Peyer's patch (tissue), 4 donors: ENCODE data around the gene MYEOV. TPM values are rescaled to one million over a fixed set of nuclear protein-coding genes. Genes with fewer than 3 reads are reported as not detected.

ENCODE experiments used
- DNase-seq, 3 donors: peaks; one replicate each; pipeline ENCODE4 v3.0.0-alpha.2; 2017 to 2019
- H3K27ac ChIP-seq, 4 donors: fragments of 200-600 bp; sonication (generic); one replicate each; pipeline ENCODE4 v1.5.1; 2016 to 2019
- H3K27me3 ChIP-seq, 2 donors: fragments of 200-600 bp; sonication (generic); one replicate each; pipeline ENCODE4 v1.5.1; 2019
- H3K36me3 ChIP-seq, 3 donors: fragments of 200-600 bp; sonication (generic); one replicate each; pipeline ENCODE4 v1.5.1; 2016 to 2019
- H3K4me1 ChIP-seq, 4 donors: fragments of 200-600 bp; sonication (generic); one replicate each; pipeline ENCODE4 v1.5.1; 2016 to 2019
- H3K4me3 ChIP-seq, 4 donors: fragments of 200-600 bp; sonication (generic); 1 replicate in 3 of 4; 2 replicates in 1 of 4; pipeline ENCODE4 v1.5.1; 2016 to 2019; ENCODE audit warnings: mild to moderate bottlenecking in 1 of 4
- H3K9me3 ChIP-seq, 4 donors: fragments of 200-600 bp; sonication (generic); one replicate each; pipeline ENCODE4 v1.5.1; 2016 to 2019; ENCODE audit warnings: mild to moderate bottlenecking in 1 of 4
- CTCF ChIP-seq, 6 experiments: fragments of 450-650 bp in 4 of 6; fragments of 200-600 bp in 2 of 6; sonication (generic) in 1 of 6; IDR thresholded peaks; one replicate each; pipeline ENCODE4 v1.5.1; 2017 to 2019; ENCODE audit warnings: antibody characterized with exemption in 6 of 6, mild to moderate bottlenecking in 3 of 6, moderate library complexity in 1 of 6
- POLR2A ChIP-seq, 2 donors: fragments of 450-650 bp; IDR thresholded peaks; one replicate each; pipeline ENCODE4 v1.5.1; 2017; ENCODE audit warnings: antibody characterized with exemption in 2 of 2, mild to moderate bottlenecking in 2 of 2, moderate library complexity in 2 of 2
- total RNA-seq, 4 donors: library from RNA; depleted of rRNA; stranded (reverse); fragments of >200 nt; gene quantifications; one replicate each; pipeline ENCODE4 v1.1.0, GENCODE V29; 2016

MYEOV gene
- total RNA-seq, 4 donors from 2014 or later: 0.53 TPM; not detected in 3

DNA sequence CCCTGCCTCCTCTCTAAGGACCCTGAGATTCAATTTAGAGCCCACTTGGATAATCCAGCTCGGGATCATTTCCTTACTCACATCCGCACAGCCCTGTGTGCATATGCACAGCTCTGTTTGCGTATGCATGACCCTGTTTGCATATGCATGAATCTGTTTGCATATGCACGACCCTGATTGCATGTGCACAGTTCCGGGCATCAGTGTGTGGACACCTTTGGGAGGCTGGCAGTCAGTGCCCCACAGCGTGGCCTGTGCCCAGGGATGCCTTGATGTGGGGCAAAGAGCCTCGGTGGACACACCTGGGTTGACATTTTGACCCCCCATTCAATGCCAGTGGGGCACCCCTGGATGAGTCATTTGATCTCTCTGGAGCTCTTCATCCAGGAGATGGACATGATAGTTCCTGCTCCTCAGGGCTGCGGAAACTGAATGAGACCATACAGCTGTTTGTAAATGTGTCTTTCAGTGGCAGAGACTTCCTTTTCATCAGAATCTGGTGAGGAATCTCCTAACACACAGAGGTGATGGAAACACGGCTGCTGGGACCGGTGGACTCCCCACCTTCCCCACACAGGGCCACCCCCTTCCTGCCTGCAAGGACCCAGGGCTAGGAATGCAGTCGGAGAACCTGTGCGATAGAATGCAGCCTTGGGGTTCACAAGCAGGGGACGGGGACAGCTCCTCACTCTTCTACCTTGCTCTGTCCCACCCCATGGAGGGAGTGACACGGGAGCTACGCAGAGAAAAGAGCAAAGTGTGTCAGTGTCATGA, 41.2 kb downstream of the MYEOV start:
- peak in 1 of 3 donors; percentile 12 for DNase-seq
- no peak overlapping the region for H3K27ac ChIP-seq
- no peak overlapping the region for H3K4me3 ChIP-seq
- peaks cover 0 to 5% (median 0%) of the 10 kb centered on the region in 4 donors for H3K4me1 ChIP-seq
- TF ChIP-seq POLR2A (IDR thresholded peaks at IDR 0.05) (no peak), CTCF (IDR thresholded peaks at IDR 0.05) (no peak)
- no peaks in the 10 kb centered on the region for H3K9me3 ChIP-seq
- H3K36me3 ChIP-seq: no peaks in the 10 kb centered on the region
- no peaks in the 10 kb centered on the region for H3K27me3 ChIP-seq

- Histone ChIP-seq H3K27ac (no peak overlapping the region), H3K9me3 (no peaks in the 10 kb centered on the region), H3K36me3 (no peaks in the 10 kb centered on the region), H3K4me3 (no peak overlapping the region), H3K4me1 (peaks cover 0 to 5% (median 0%) of the 10 kb centered on the region in 4 donors), H3K27me3 (no peaks in the 10 kb centered on the region)
- DNase-seq: peak in 1 of 3 donors; percentile 2
- no peak for TF ChIP-seq POLR2A (IDR thresholded peaks at IDR 0.05)
- no peak for TF ChIP-seq CTCF (IDR thresholded peaks at IDR 0.05)
Measured at GRCh38 chr11:69335781-69336405, 41.9 kb downstream of the MYEOV start.

DNA sequence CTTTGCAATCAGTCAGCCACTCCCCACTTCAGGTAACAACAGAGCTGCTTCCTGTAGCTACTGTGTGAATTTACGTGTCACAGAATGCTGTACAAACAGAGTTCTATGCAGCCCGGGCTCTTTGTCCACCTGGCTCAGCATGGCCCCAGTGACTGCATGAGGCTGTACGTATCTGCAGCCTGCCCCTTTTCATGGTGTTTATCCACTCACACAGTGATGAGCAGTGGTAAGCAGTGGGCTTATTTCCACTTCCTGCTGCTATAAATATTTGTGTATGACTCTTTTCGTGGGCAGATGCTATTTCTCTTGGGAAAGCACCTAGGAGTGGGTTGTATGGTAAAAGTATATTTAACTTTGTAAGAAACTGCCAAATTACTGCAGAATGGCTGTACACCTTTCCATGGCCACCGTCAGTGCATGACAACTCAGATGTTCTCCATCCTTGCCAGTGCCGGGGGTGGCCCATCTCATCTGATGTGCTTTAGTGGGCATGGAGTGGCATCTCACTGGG, 43.3 kb downstream of the MYEOV start:
- Histone ChIP-seq H3K4me3 (no peak overlapping the region), H3K4me1 (peaks cover 0 to 5% (median 0%) of the 10 kb centered on the region in 4 donors), H3K9me3 (no peaks in the 10 kb centered on the region), H3K27me3 (no peaks in the 10 kb centered on the region), H3K27ac (peak overlapping the region in 1 of 4 donors; percentile 38), H3K36me3 (no peaks in the 10 kb centered on the region)
- peak in 1 of 3 donors; percentile 10 for DNase-seq
- TF ChIP-seq POLR2A (IDR thresholded peaks at IDR 0.05): no peak

DNA sequence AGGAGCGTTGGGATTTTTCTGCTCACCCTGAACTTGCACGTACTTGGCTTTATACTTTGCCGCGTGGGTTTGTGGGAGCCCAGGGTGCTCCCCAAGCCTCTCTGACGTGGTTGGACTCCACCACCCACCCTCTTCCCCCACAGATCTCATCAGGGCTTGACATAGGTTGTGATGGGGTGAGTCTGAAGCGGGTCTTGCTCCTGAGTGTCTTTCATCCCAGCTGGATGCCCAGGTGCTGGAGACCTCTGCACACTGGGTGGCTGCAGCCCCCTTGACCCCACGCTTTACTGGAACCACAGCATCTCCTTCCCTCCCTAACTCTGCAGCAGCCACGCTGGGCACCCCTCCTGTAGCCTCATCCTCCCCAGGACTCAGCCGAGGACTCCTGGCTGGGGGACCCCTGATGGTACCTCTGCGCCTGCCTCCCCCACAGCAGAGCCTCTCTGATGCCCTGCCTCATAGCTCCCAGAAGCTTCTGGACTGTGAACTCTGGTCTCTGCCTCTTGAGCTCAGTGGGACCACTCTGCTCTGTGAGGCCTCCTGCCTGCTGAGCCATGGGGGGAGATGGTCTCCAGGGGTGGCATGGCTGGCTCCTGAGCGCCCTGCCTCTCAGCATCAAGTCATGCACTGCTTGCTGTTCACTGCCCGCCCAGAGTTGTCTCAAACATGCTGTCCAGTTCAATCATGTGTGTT, 45.2 kb downstream of the MYEOV start:
- peak in 2 of 3 donors; percentile 6 to 18 for DNase-seq
- Histone ChIP-seq H3K36me3 (no peaks in the 10 kb centered on the region), H3K27me3 (no peaks in the 10 kb centered on the region), H3K27ac (no peak overlapping the region), H3K4me3 (no peak overlapping the region), H3K4me1 (peaks cover 0 to 5% (median 0%) of the 10 kb centered on the region in 4 donors), H3K9me3 (no peaks in the 10 kb centered on the region)
- no peak for TF ChIP-seq POLR2A (IDR thresholded peaks at IDR 0.05)

DNA sequence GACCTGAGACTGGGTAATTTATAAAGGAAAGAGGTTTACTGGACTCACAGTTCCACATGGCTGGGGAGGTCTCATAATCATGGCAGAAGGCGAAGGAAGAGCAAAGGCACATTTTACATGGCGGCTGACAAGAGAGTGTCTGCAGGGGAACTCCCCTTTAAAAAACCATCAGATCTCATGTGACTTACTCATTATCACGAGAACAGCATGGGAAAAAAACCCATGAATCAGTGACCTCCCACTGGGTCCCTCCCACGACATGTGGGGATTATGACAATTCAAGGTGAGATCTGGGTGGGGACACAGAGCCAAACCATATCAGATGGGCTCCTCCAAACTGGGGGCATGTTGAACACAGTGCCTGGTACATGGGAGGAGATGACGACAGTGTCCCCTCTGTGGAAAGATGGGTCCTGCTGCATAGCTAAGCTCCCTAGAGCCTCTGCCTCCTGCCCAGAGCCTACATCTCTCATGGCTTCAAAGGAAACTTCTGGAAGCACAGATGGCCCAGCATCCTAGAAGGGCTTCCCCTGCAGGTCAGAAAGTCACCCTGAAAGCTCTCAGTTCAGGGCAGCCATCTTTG, 46.1 kb downstream of the MYEOV start:
- no peaks in the 10 kb centered on the region for H3K36me3 ChIP-seq
- H3K27me3 ChIP-seq: no peaks in the 10 kb centered on the region
- H3K4me3 ChIP-seq: no peak overlapping the region
- TF ChIP-seq CTCF (IDR thresholded peaks at IDR 0.05): no peak
- no peak for TF ChIP-seq POLR2A (IDR thresholded peaks at IDR 0.05)
- peak in 1 of 3 donors; percentile 8 for DNase-seq
- peaks cover 0 to 5% (median 0%) of the 10 kb centered on the region in 4 donors for H3K4me1 ChIP-seq
- H3K27ac ChIP-seq: no peak overlapping the region
- H3K9me3 ChIP-seq: no peaks in the 10 kb centered on the region

GRCh38 chr11:69342588-69343330, 48.8 kb downstream of the MYEOV start:
- Histone ChIP-seq H3K4me1 (no peaks in the 10 kb centered on the region), H3K36me3 (no peaks in the 10 kb centered on the region), H3K9me3 (no peaks in the 10 kb centered on the region), H3K27ac (no peak overlapping the region), H3K4me3 (no peak overlapping the region), H3K27me3 (no peaks in the 10 kb centered on the region)
- peak in 1 of 3 donors; percentile 22 for DNase-seq
- TF ChIP-seq CTCF (IDR thresholded peaks at IDR 0.05) (no peak), POLR2A (IDR thresholded peaks at IDR 0.05) (no peak)
